K562 (cell line): ENCODE data around the gene MEA1. TPM values are rescaled to one million over a fixed set of nuclear protein-coding genes. Genes with fewer than 3 reads are reported as not detected.
A peak's percentile ranks its signal among the peaks of the same experiment; 100 is the strongest.

Source experiments
- ADNP ChIP-seq: fragments of 200-800 bp; sonication (Bioruptor generic); IDR thresholded peaks from 2 replicates; pipeline ENCODE4 v1.6.1; 2016; ENCODE audit warnings: missing genetic modification characterization, missing compliant biosample characterization
- CREM ChIP-seq: IDR thresholded peaks from 2 replicates; pipeline ENCODE4 v1.6.1; 2014; ENCODE audit warnings: antibody characterized with exemption, low read depth
- CTCF ChIP-seq, 3 experiments: IDR thresholded peaks in 2 of 3; conservative IDR thresholded peaks in 1 of 3; 2 replicates each; pipeline ENCODE4 v1.5.1; 2011 to 2012; ENCODE audit warnings: low read length in 3 of 3, mild to moderate bottlenecking in 3 of 3, control low read depth in 2 of 3, improper control_type of control experiment in 1 of 3, inconsistent platforms in 1 of 3, low read depth in 1 of 3, mixed read lengths in 1 of 3, moderate library complexity in 1 of 3; ENCODE audit not compliant: insufficient read depth in 2 of 3
- EHMT2 ChIP-seq: fragments of 450-650 bp; IDR thresholded peaks from 2 replicates; pipeline ENCODE4 v1.6.1; 2018; ENCODE audit warnings: antibody characterized with exemption
- KAT8 ChIP-seq: fragments of 450-650 bp; IDR thresholded peaks from 2 replicates; pipeline ENCODE4 v1.6.1; 2016; ENCODE audit warnings: low read depth, mild to moderate bottlenecking
- PHF8 ChIP-seq: fragments of 200-600 bp; sonication (generic); IDR thresholded peaks from 2 replicates; pipeline ENCODE4 v1.6.1; 2012; ENCODE audit warnings: mixed run types, mild to moderate bottlenecking, inconsistent platforms, low read length, moderate library complexity, borderline replicate concordance
- RAD21 ChIP-seq, 2 experiments: fragments of 250-450 bp in 1 of 2; fragments of 450-650 bp in 1 of 2; sonication (Bioruptor Pico) in 1 of 2; formaldehyde crosslinking in 1 of 2; IDR thresholded peaks in 1 of 2; conservative IDR thresholded peaks in 1 of 2; 2 replicates each; pipeline versions ENCODE4 v1.4.0 to v1.8.0; 2020 to 2022; ENCODE audit warnings: mild to moderate bottlenecking in 2 of 2, moderate library complexity in 1 of 2
- SAFB2 ChIP-seq: fragments of 200-400 bp; formaldehyde crosslinking; IDR thresholded peaks from 2 replicates; pipeline ENCODE4 v1.6.1; 2018; ENCODE audit warnings: borderline replicate concordance, low read length, low read depth, moderate library complexity; ENCODE audit not compliant: severe bottlenecking
- SIN3B ChIP-seq: fragments of 450-650 bp; IDR thresholded peaks from 2 replicates; pipeline ENCODE4 v1.6.1; 2017; ENCODE audit warnings: low read depth, mild to moderate bottlenecking, moderate library complexity
- SPI1 ChIP-seq: IDR thresholded peaks from 2 replicates; pipeline ENCODE4 v1.6.1; 2011; ENCODE audit warnings: low read depth, low read length, control low read depth, borderline replicate concordance
- SUPT5H ChIP-seq: fragments of 450-650 bp; IDR thresholded peaks from 2 replicates; pipeline ENCODE4 v1.6.1; 2016
- TAF1 ChIP-seq: IDR thresholded peaks from 2 replicates; pipeline ENCODE4 v1.6.1; 2011; ENCODE audit warnings: mild to moderate bottlenecking, low read length, moderate library complexity; ENCODE audit not compliant: insufficient read depth, control insufficient read depth, severe bottlenecking; ENCODE audit errors: extremely low read depth
- TGIF2 ChIP-seq: sonication (generic); formaldehyde crosslinking; IDR thresholded peaks from 2 replicates; pipeline ENCODE4 v1.8.1; 2022; ENCODE audit warnings: mild to moderate bottlenecking, missing genetic modification reagents, moderate library complexity
- ZNF175 ChIP-seq: fragments of 200-800 bp; sonication (Bioruptor generic); IDR thresholded peaks from 2 replicates; pipeline ENCODE4 v1.6.1; 2016; ENCODE audit warnings: low read depth, mild to moderate bottlenecking, missing genetic modification characterization, missing compliant biosample characterization
- ZNF3 ChIP-seq: fragments of 250-450 bp; sonication (Bioruptor Pico); IDR thresholded peaks from 2 replicates; pipeline ENCODE4 v1.5.0; 2021; ENCODE audit warnings: mild to moderate bottlenecking, moderate library complexity
- ZNF311 ChIP-seq: fragments of 250-450 bp; sonication (Bioruptor Pico); IDR thresholded peaks from 2 replicates; pipeline ENCODE4 v1.4.0; 2020; ENCODE audit warnings: mild to moderate bottlenecking, moderate library complexity
- ZNF41 ChIP-seq: fragments of 250-450 bp; sonication (Bioruptor Pico); conservative IDR thresholded peaks from 2 replicates; pipeline ENCODE4 v1.4.0; 2020; ENCODE audit warnings: mild to moderate bottlenecking
- ZNF511 ChIP-seq: sonication (generic); formaldehyde crosslinking; IDR thresholded peaks from 2 replicates; pipeline ENCODE4 v1.8.0; 2022; ENCODE audit warnings: mild to moderate bottlenecking, missing genetic modification reagents
- ZNF512 ChIP-seq: IDR thresholded peaks from 2 replicates; pipeline ENCODE4 v1.6.1; 2016; ENCODE audit warnings: missing genetic modification characterization, missing compliant biosample characterization
- polyA plus RNA-seq, 8 experiments: library from polyadenylated mRNA; depleted of rRNA in 4 of 8; stranded (reverse) in 5 of 8; unstranded in 3 of 8; fragments of >200 nt; fragmentation: Nextera tagmentation in 2 of 8; fragmentation: Illumina TruSeq in 1 of 8; extraction: Ambion mirVana in 2 of 8; extraction: Trizol in 1 of 8; gene quantifications; 2 replicates each; pipeline versions ENCODE4 v1.2.1 to v1.2.3, GENCODE V29; 2011 to 2014; ENCODE audit warnings: inconsistent platforms in 1 of 8, missing spikeins in 1 of 8
- total RNA-seq, 7 experiments: library from RNA; depleted of rRNA in 6 of 7; stranded (reverse); fragments of >200 nt in 6 of 7; fragmentation: Illumina TruSeq in 2 of 7; extraction: Trizol in 2 of 7; gene quantifications; 2 replicates each; pipeline versions ENCODE4 v1.2.1 to v1.2.3, GENCODE V29; 2011 to 2021; ENCODE audit warnings: low replicate concordance in 1 of 7
- TF ChIP-seq, protein P1 (sequence below): fragments of 450-650 bp; IDR thresholded peaks from 2 replicates; pipeline ENCODE4 v1.6.1; 2016
- TF ChIP-seq, protein P2 (sequence below): fragments of 200-800 bp; sonication (Bioruptor generic); IDR thresholded peaks from 2 replicates; pipeline ENCODE4 v1.6.1; 2017; ENCODE audit warnings: missing genetic modification characterization, missing compliant biosample characterization

The MEA1 gene
- total and polyA plus RNA-seq, 9 of the 15 experiments (the other 6 are each of a cell fraction or from before 2014, with no cell fraction given) = 86.8 to 210 (median 152) TPM

DNA sequence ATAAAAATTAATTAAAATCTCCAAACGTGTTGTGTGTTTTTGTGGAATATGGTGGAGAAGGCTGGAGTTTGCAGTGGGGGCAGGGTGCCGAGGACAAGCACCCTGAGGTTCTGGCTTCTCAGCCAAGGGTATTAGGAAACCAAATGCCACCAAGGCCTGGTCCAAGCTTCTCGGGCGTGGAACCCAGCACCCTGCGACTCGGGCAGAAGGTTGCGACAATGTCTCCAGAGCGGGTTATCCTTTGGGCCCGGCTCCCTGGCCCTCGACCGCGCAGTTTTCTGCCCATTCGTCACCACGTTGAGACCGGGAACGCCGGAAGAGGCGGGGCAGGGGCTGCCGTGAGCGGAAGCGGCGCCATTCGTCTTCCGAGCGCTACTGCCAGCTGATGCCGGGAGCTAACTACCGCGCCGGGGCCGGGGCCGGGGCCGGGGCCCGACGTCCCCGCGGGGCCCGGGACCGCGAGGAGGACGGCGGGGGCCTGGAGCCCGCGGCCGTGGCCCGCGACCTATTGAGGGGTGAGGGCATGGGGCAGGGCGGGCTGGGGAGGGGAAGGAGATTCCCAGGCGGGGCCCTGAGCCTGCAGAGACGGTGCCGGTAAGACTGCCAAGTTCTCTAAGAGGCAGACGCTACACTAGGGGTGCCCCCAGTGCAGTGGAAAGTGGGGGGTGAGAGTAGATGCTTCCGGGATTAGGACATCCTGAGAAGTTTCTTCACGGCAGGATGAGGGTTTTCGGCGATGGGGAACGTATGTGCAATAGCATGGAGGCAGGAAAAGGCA is 7.7 kb upstream of the MEA1 start, which contains the start of gene RRP36 (continued):
- no peak for TF ChIP-seq ZNF3 (CRISPR knock-in tag)
- TF ChIP-seq EHMT2 = no peak
- TF ChIP-seq SPI1 = peak; percentile 59; the same call in 1 of the 2 replicates
- TF ChIP-seq RAD21 (CRISPR knock-in tag; conservative IDR thresholded peaks at IDR 0.05 in 1 of 2, IDR thresholded peaks at IDR 0.05 in 1 of 2) = no peak
- TF ChIP-seq ZNF511 = no peak
- no peak for TF ChIP-seq ZNF175 (CRISPR knock-in tag)
- no peak for TF ChIP-seq ZNF512 (tag)
- TF ChIP-seq, protein P1, sequence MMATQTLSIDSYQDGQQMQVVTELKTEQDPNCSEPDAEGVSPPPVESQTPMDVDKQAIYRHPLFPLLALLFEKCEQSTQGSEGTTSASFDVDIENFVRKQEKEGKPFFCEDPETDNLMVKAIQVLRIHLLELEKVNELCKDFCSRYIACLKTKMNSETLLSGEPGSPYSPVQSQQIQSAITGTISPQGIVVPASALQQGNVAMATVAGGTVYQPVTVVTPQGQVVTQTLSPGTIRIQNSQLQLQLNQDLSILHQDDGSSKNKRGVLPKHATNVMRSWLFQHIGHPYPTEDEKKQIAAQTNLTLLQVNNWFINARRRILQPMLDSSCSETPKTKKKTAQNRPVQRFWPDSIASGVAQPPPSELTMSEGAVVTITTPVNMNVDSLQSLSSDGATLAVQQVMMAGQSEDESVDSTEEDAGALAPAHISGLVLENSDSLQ = peak; percentile 67
- TF ChIP-seq PHF8 = peak; percentile 81; the same call in 1 of the 2 replicates
- TF ChIP-seq, protein P2, sequence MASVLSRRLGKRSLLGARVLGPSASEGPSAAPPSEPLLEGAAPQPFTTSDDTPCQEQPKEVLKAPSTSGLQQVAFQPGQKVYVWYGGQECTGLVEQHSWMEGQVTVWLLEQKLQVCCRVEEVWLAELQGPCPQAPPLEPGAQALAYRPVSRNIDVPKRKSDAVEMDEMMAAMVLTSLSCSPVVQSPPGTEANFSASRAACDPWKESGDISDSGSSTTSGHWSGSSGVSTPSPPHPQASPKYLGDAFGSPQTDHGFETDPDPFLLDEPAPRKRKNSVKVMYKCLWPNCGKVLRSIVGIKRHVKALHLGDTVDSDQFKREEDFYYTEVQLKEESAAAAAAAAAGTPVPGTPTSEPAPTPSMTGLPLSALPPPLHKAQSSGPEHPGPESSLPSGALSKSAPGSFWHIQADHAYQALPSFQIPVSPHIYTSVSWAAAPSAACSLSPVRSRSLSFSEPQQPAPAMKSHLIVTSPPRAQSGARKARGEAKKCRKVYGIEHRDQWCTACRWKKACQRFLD (CRISPR knock-in tag) = peak; percentile 93
- no peak for TF ChIP-seq TGIF2 (CRISPR knock-in tag)
- no peak for TF ChIP-seq SAFB2
- TF ChIP-seq ZNF41 (CRISPR knock-in tag) = no peak
- peak; percentile 80 for TF ChIP-seq SUPT5H
- TF ChIP-seq ZNF311 = no peak
- TF ChIP-seq CTCF (IDR thresholded peaks at IDR 0.05 in 2 of 3, conservative IDR thresholded peaks at IDR 0.05 in 1 of 3; ENCODE audit: insufficient read depth in 2 of 3, low read depth in 1 of 3, low read length in 3 of 3) = no peak
- TF ChIP-seq SIN3B = 0 out of 2 replicates have a peak, but pooled peaks have one; percentile 65
- peak; percentile 85 for TF ChIP-seq TAF1
- TF ChIP-seq ADNP (tag) = no peak
- TF ChIP-seq CREM = peak; percentile 86
- TF ChIP-seq KAT8 = no peak
